Smooth muscle cell (in vitro differentiated cells): ENCODE results near the gene FKBP10. TPM values are rescaled to one million over a fixed set of nuclear protein-coding genes. Genes with fewer than 3 reads are reported as not detected.
"Not testable (repeated sequence)": the region's sequence is repeated elsewhere in the genome, so short reads cannot be mapped to it uniquely, and the experiment has no call there.

Experiments
- DNase-seq: peaks from one replicate; lab custom pipeline; 2025; ENCODE audit not compliant: unreplicated experiment; lab: John Stamatoyannopoulos, UW
- H2AFZ ChIP-seq: fragments of 200-600 bp; sonication (generic); 2 replicates; pipeline ENCODE4 v1.6.0; 2016; ENCODE audit warnings: antibody characterized with exemption, low read depth, mild to moderate bottlenecking
- H3F3A ChIP-seq: fragments of 200-600 bp; sonication (generic); 2 replicates; pipeline ENCODE4 v1.6.0; 2017; ENCODE audit warnings: antibody characterized with exemption, low read depth
- H3K27ac ChIP-seq: fragments of 200-600 bp; sonication (generic); 2 replicates; pipeline ENCODE4 v1.5.1; 2016; ENCODE audit warnings: low read depth, mild to moderate bottlenecking
- H3K27me3 ChIP-seq: fragments of 200-600 bp; sonication (generic); 2 replicates; pipeline ENCODE4 v1.6.1; 2016; ENCODE audit warnings: low read depth, mild to moderate bottlenecking
- H3K36me3 ChIP-seq: fragments of 200-600 bp; sonication (generic); 2 replicates; pipeline ENCODE4 v1.5.1; 2016; ENCODE audit warnings: low read depth
- H3K4me1 ChIP-seq: fragments of 200-600 bp; sonication (generic); 2 replicates; pipeline ENCODE4 v1.5.1; 2016; ENCODE audit warnings: low read depth
- H3K4me2 ChIP-seq: fragments of 200-600 bp; sonication (generic); 2 replicates; pipeline ENCODE4 v1.6.0; 2016; ENCODE audit warnings: mild to moderate bottlenecking
- H3K4me3 ChIP-seq: fragments of 200-600 bp; sonication (generic); 2 replicates; pipeline ENCODE4 v1.5.1; 2016; ENCODE audit warnings: mild to moderate bottlenecking
- H3K79me2 ChIP-seq: fragments of 200-600 bp; sonication (generic); 2 replicates; pipeline ENCODE4 v1.6.0; 2016; ENCODE audit warnings: low read depth, mild to moderate bottlenecking
- H3K9ac ChIP-seq: fragments of 200-600 bp; sonication (generic); 2 replicates; pipeline ENCODE4 v1.6.0; 2016; ENCODE audit warnings: low read depth
- H3K9me3 ChIP-seq: fragments of 200-600 bp; sonication (generic); replicated peaks from 2 replicates; pipeline ENCODE4 v1.5.1; 2016; ENCODE audit warnings: low read depth
- H4K20me1 ChIP-seq: fragments of 200-600 bp; sonication (generic); 2 replicates; pipeline ENCODE4 v1.6.0; 2016; ENCODE audit warnings: low read depth
- CTCF ChIP-seq: fragments of 200-600 bp; sonication (generic); IDR thresholded peaks from 2 replicates; pipeline ENCODE4 v1.5.1; 2017; ENCODE audit warnings: borderline replicate concordance, mild to moderate bottlenecking, antibody characterized with exemption; ENCODE audit not compliant: insufficient read depth, poor library complexity, severe bottlenecking
- WGBS: methylation state at CpG from one replicate; pipeline ENCODE4 v1.1.7; 2016; ENCODE audit warnings: low lambda C conversion rate; 5-methylcytosine and 5-hydroxymethylcytosine counted together
- polyA plus RNA-seq: library from polyadenylated mRNA; unstranded; fragments of >200 nt; fragmentation: Nextera tagmentation; extraction: Ambion mirVana; gene quantifications from 2 replicates; pipeline ENCODE4 v1.2.1, GENCODE V29; 2016
- total RNA-seq: library from RNA; depleted of rRNA; stranded (reverse); fragments of >200 nt; gene quantifications from 2 replicates; pipeline ENCODE4 v1.2.3, GENCODE V29; 2014

FKBP10 gene
- total and polyA plus RNA-seq, 2 experiments from 2014 or later: 289 to 603 TPM

GRCh38 chr17:41775394-41776226 is 37.2 kb upstream of the FKBP10 start:
- Histone ChIP-seq H3K79me2 (peaks cover 64% of the 10 kb centered on the region), H3K9ac (no peak overlapping the region), H3K36me3 (no peaks in the 10 kb centered on the region)

GRCh38 chr17:41776262-41776900 is 36.4 kb upstream of the FKBP10 start:
- peaks cover 75% of the 10 kb centered on the region for H4K20me1 ChIP-seq
- peaks cover 64% of the 10 kb centered on the region for H3K79me2 ChIP-seq
- 92% methylated on average over 14 of the region's 14 CpGs for WGBS
- H3K9me3 ChIP-seq, H3K4me3 ChIP-seq, H3K36me3 ChIP-seq, H3K9ac ChIP-seq, DNase-seq, H3K27me3 ChIP-seq, H2AFZ ChIP-seq: not testable (repeated sequence)
- peaks cover 18% of the 10 kb centered on the region for H3F3A ChIP-seq
- H3K27ac ChIP-seq: peak overlapping the region; percentile 90
- H3K4me2 ChIP-seq: peak overlapping the region; percentile 15
- peaks cover 29% of the 10 kb centered on the region for H3K4me1 ChIP-seq

More at GRCh38 chr17:41775394-41776226, 37.2 kb upstream of the FKBP10 start:
- Histone ChIP-seq H3F3A (peaks cover 18% of the 10 kb centered on the region), H3K9me3 (no peaks in the 10 kb centered on the region), H2AFZ (no peak overlapping the region), H3K4me2 (peak overlapping the region; percentile 28), H3K4me3 (no peak overlapping the region), H4K20me1 (peaks cover 77% of the 10 kb centered on the region), H3K27me3 (no peaks in the 10 kb centered on the region), H3K27ac (peak overlapping the region; percentile 90), H3K4me1 (peaks cover 29% of the 10 kb centered on the region)
- no peak for TF ChIP-seq CTCF
- WGBS: 65% methylated on average over 12 of the region's 12 CpGs
- DNase-seq: no peak

- Histone ChIP-seq H3F3A (peaks cover 18% of the 10 kb centered on the region), H4K20me1 (peaks cover 75% of the 10 kb centered on the region), H3K4me1 (peaks cover 36% of the 10 kb centered on the region), H2AFZ (no peak overlapping the region), H3K9ac (no peak overlapping the region), H3K27ac (peak overlapping the region; percentile 90), H3K4me3 (no peak overlapping the region), H3K27me3 (no peaks in the 10 kb centered on the region), H3K79me2 (peaks cover 64% of the 10 kb centered on the region), H3K36me3 (no peaks in the 10 kb centered on the region), H3K9me3 (no peaks in the 10 kb centered on the region), H3K4me2 (peak overlapping the region; percentile 15)
- 62% methylated on average over 4 of the region's 4 CpGs for WGBS
- no peak for TF ChIP-seq CTCF
- DNase-seq: no peak
Measured at GRCh38 chr17:41777157-41777573, 35.6 kb upstream of the FKBP10 start.

GRCh38 chr17:41777574-41778188 is 35.1 kb upstream of the FKBP10 start:
- Histone ChIP-seq H3K4me1 (peaks cover 36% of the 10 kb centered on the region), H3K79me2 (peaks cover 64% of the 10 kb centered on the region), H3K9me3 (no peaks in the 10 kb centered on the region), H4K20me1 (peaks cover 76% of the 10 kb centered on the region), H3K4me2 (peak overlapping the region; percentile 13), H3K27me3 (no peaks in the 10 kb centered on the region), H3K27ac (peak overlapping the region; percentile 90), H3K36me3 (no peaks in the 10 kb centered on the region), H3F3A (peaks cover 14% of the 10 kb centered on the region), H2AFZ (no peak overlapping the region), H3K4me3 (no peak overlapping the region), H3K9ac (no peak overlapping the region)
- no peak for DNase-seq
- TF ChIP-seq CTCF: no peak
- WGBS: 48% methylated on average over 12 of the region's 12 CpGs
